Measurements from ENCODE around the gene CREM. TPM values are rescaled to one million over a fixed set of nuclear protein-coding genes. Genes with fewer than 3 reads are reported as not detected.

CREM gene
- total RNA-seq, 1 donor from 2014 or later = 19.3 TPM

DNA sequence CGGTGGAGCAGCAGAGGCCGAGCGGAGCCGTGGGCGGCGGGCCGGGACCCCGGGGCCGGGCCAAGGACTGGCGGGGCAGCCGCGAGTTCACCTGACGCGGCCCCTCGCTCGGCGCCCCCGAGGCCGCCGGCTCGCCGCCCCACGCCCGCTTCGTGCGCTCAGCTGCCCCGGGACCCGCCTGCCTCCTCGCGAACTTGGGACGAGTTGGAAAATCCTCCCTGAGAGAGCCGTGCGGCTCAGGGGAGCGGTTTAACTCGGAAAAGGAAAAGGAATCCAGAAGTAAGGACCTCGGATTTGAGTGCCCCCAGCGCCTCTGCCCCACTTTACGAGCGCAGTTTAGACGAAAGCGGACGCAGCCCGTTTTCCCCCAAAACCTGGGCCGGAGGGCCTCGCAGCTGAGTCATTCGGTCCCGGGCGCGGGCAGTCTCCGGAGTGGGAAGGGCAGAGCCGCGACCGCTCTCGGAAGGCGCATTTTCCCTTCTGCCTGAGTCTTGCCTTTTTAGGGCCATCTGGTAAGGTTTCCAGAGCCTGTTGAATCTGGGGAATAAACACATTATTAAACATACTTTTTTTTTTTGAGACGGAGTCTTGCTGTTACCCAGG, 744 bp downstream of the CREM start:
- no peak for TF ChIP-seq CTCF (IDR thresholded peaks at IDR 0.05)
- Histone ChIP-seq H3K4me1 (peaks cover 40% of the 10 kb centered on the region), H3K9me3 (no peaks in the 10 kb centered on the region), H3K27me3 (ENCODE audit: low read depth) (no peaks in the 10 kb centered on the region), H3K4me3 (peak overlapping the region; percentile 74), H3K36me3 (no peaks in the 10 kb centered on the region), H3K27ac (peak overlapping the region; percentile 100)
- ATAC-seq = peak; percentile 7 to 46
- DNase-seq = peak; percentile 78
- intact Hi-C loops (cut with DNase I) = no loop called here

GRCh38 chr10:35129185-35129674, 2.6 kb downstream of the CREM start:
- peaks cover 40% of the 10 kb centered on the region for H3K4me1 ChIP-seq
- intact Hi-C loops (cut with DNase I) = no loop called here
- H3K27ac ChIP-seq = no peak overlapping the region
- H3K4me3 ChIP-seq = no peak overlapping the region
- no peaks in the 10 kb centered on the region for H3K9me3 ChIP-seq
- no peak for DNase-seq
- no peak for TF ChIP-seq CTCF (IDR thresholded peaks at IDR 0.05)
- H3K36me3 ChIP-seq = no peaks in the 10 kb centered on the region
- ATAC-seq = no peak
- H3K27me3 ChIP-seq (ENCODE audit: low read depth) = no peaks in the 10 kb centered on the region

- intact Hi-C loops (cut with DNase I) = no loop called here
- no peak overlapping the region for H3K27ac ChIP-seq
- ATAC-seq (no peak), DNase-seq (no peak)
- no peak overlapping the region for H3K4me3 ChIP-seq
- H3K9me3 ChIP-seq = no peaks in the 10 kb centered on the region
- no peaks in the 10 kb centered on the region for H3K27me3 ChIP-seq (ENCODE audit: low read depth)
- no peaks in the 10 kb centered on the region for H3K36me3 ChIP-seq
- H3K4me1 ChIP-seq = peaks cover 40% of the 10 kb centered on the region
- TF ChIP-seq CTCF (IDR thresholded peaks at IDR 0.05) = no peak
Measured at GRCh38 chr10:35130663-35131062, 4.0 kb downstream of the CREM start.

GRCh38 chr10:35132727-35133126, 6.1 kb downstream of the CREM start:
- Histone ChIP-seq H3K27me3 (ENCODE audit: low read depth) (no peaks in the 10 kb centered on the region), H3K4me1 (peaks cover 33% of the 10 kb centered on the region), H3K4me3 (no peak overlapping the region), H3K36me3 (no peaks in the 10 kb centered on the region), H3K27ac (no peak overlapping the region), H3K9me3 (no peaks in the 10 kb centered on the region)
- DNase-seq (no peak), ATAC-seq (no peak)
- intact Hi-C loops (cut with DNase I) = no loop called here
- no peak for TF ChIP-seq CTCF (IDR thresholded peaks at IDR 0.05)

DNA sequence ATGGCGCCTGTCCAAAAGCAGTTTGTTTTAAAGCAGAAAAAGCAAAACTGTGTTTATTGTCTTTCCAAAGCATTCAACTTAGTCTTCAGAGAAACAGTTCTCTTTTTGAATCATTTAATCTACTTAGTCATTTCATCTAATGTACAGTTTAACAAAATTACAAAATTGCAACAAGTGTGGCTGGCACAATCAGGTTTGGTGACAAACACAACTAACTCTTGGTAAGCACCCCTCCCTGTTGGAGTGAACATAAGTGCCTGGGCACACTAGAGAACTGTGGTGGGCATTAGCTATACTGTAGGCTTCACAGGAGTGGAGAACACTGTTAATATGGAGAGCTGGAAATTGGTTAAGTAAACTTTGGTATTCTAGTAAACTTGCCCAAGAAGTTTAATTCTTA, 6.9 kb downstream of the CREM start:
- Histone ChIP-seq H3K27me3 (ENCODE audit: low read depth) (no peaks in the 10 kb centered on the region), H3K4me3 (no peak overlapping the region), H3K27ac (no peak overlapping the region), H3K36me3 (no peaks in the 10 kb centered on the region), H3K4me1 (peaks cover 25% of the 10 kb centered on the region), H3K9me3 (no peaks in the 10 kb centered on the region)
- DNase-seq (no peak), ATAC-seq (no peak)
- no peak for TF ChIP-seq CTCF (IDR thresholded peaks at IDR 0.05)
- intact Hi-C loops (cut with DNase I) = no loop called here

All from lower lobe of right lung (tissue), 2 donors.